Testis (tissue), 3 donors: ENCODE measurements around the gene TMEM100. TPM values are rescaled to one million over a fixed set of nuclear protein-coding genes. Genes with fewer than 3 reads are reported as not detected.
"Not testable (repeated sequence)": the region's sequence is repeated elsewhere in the genome, so short reads cannot be mapped to it uniquely, and the experiment has no call there.

Source experiments
- DNase-seq: peaks from one replicate; pipeline ENCODE4 v3.0.0-alpha.2; 2019
- H3K27ac ChIP-seq, 2 donors: fragments of 200-600 bp; sonication (generic); one replicate each; pipeline ENCODE4 v1.5.1; 2019
- H3K27me3 ChIP-seq: fragments of 200-600 bp; sonication (generic); one replicate; pipeline ENCODE4 v1.5.1; 2019
- H3K36me3 ChIP-seq: fragments of 200-600 bp; sonication (generic); one replicate; pipeline ENCODE4 v1.5.1; 2017; ENCODE audit warnings: low read depth; ENCODE audit errors: missing control alignments
- H3K4me1 ChIP-seq: fragments of 200-600 bp; sonication (generic); one replicate; pipeline ENCODE4 v1.5.1; 2019
- H3K4me3 ChIP-seq, 2 donors: fragments of 200-600 bp; sonication (generic); one replicate each; pipeline ENCODE4 v1.5.1; 2017 to 2019
- H3K9me3 ChIP-seq: fragments of 200-600 bp; sonication (generic); one replicate; pipeline ENCODE4 v1.5.1; 2017
- POLR2A ChIP-seq: fragments of 450-650 bp; IDR thresholded peaks from one replicate; pipeline ENCODE4 v1.6.1; 2017; ENCODE audit warnings: antibody characterized with exemption, mild to moderate bottlenecking, moderate library complexity
- WGBS, 2 donors: methylation state at CpG; one replicate each; pipeline ENCODE4 v1.1.5; 2018; 5-methylcytosine and 5-hydroxymethylcytosine counted together
- intact Hi-C: fragments of 100-400 bp; cut with DNase I; formaldehyde crosslinking; loops from one replicate; pipeline ENCODE4 v1.15.1; 2023; ENCODE audit warnings: low total_unique reads
- polyA plus RNA-seq: library from polyadenylated mRNA; stranded (reverse); fragments of 350-450 nt; fragmentation: Illumina TruSeq; extraction: RNeasy Lipid Tissue Mini Kit (QIAGEN cat#74804); gene quantifications from one replicate; pipeline ENCODE4 v1.2.3, GENCODE V29; 2014; ENCODE audit warnings: low read depth, low replicate concordance; ENCODE audit not compliant: insufficient read depth
- total RNA-seq, 2 donors: library from RNA; depleted of rRNA; stranded (reverse); fragments of >200 nt; gene quantifications; one replicate each; pipeline ENCODE4 v1.2.3, GENCODE V29; 2016
- TF ChIP-seq, protein P1 (sequence below), 3 experiments: fragments of 450-650 bp in 2 of 3; fragments of 200-600 bp in 1 of 3; sonication (generic) in 1 of 3; IDR thresholded peaks; one replicate each; pipeline ENCODE4 v1.5.1; 2016 to 2019; ENCODE audit warnings: antibody characterized with exemption in 3 of 3, mild to moderate bottlenecking in 2 of 3, moderate library complexity in 1 of 3

TMEM100 gene
- total and polyA plus RNA-seq, 3 donors from 2014 or later = 3.1 to 5.8 (median 4.4) TPM

DNA sequence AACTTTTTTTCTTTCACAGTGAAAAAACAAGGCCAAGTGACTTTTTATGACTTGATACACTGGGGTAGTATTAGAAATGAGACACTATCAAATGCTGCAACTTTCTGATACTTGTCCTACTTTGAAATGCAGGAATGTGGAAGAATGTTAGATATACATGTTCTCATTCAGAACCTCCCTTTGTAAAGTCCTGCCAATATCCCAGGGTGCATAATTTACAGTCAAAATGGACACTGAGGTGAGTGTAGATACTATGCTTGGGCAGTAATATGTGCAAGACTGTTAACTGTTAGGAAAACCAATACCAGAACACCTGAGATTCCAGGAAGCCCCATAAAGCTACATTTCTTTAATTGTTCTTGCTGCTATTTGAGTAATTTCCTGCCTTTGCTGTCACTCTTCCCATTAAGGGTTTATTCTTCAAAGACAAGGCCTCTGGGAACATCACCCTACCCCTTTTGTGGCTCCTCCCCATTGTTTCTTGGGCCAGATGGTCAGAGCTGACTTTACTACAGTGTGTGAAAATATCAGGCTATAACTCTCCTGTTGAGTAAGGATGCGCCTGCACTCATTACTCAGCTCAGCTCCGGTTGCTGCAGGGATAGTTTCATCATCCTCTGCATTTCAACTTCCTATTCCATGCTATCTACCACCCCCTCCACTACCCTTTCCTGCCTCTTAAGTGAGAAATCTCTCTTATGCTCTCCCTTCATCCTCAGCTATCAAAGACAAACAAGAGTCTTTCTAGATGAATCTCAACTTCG lies 48.7 kb downstream of the TMEM100 start:
- intact Hi-C loops = no loop called here
- Histone ChIP-seq H3K27me3 (no peaks in the 10 kb centered on the region), H3K4me1 (no peaks in the 10 kb centered on the region), H3K36me3 (no peaks in the 10 kb centered on the region), H3K4me3 (no peak overlapping the region), H3K9me3 (no peaks in the 10 kb centered on the region), H3K27ac (no peak overlapping the region)
- no peak for DNase-seq
- 84% methylated on average over 3 of the region's 3 CpGs for WGBS, 2 donors
- TF ChIP-seq, protein P1, sequence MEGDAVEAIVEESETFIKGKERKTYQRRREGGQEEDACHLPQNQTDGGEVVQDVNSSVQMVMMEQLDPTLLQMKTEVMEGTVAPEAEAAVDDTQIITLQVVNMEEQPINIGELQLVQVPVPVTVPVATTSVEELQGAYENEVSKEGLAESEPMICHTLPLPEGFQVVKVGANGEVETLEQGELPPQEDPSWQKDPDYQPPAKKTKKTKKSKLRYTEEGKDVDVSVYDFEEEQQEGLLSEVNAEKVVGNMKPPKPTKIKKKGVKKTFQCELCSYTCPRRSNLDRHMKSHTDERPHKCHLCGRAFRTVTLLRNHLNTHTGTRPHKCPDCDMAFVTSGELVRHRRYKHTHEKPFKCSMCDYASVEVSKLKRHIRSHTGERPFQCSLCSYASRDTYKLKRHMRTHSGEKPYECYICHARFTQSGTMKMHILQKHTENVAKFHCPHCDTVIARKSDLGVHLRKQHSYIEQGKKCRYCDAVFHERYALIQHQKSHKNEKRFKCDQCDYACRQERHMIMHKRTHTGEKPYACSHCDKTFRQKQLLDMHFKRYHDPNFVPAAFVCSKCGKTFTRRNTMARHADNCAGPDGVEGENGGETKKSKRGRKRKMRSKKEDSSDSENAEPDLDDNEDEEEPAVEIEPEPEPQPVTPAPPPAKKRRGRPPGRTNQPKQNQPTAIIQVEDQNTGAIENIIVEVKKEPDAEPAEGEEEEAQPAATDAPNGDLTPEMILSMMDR (IDR thresholded peaks at IDR 0.05) = no peak
- TF ChIP-seq POLR2A = no peak

DNA sequence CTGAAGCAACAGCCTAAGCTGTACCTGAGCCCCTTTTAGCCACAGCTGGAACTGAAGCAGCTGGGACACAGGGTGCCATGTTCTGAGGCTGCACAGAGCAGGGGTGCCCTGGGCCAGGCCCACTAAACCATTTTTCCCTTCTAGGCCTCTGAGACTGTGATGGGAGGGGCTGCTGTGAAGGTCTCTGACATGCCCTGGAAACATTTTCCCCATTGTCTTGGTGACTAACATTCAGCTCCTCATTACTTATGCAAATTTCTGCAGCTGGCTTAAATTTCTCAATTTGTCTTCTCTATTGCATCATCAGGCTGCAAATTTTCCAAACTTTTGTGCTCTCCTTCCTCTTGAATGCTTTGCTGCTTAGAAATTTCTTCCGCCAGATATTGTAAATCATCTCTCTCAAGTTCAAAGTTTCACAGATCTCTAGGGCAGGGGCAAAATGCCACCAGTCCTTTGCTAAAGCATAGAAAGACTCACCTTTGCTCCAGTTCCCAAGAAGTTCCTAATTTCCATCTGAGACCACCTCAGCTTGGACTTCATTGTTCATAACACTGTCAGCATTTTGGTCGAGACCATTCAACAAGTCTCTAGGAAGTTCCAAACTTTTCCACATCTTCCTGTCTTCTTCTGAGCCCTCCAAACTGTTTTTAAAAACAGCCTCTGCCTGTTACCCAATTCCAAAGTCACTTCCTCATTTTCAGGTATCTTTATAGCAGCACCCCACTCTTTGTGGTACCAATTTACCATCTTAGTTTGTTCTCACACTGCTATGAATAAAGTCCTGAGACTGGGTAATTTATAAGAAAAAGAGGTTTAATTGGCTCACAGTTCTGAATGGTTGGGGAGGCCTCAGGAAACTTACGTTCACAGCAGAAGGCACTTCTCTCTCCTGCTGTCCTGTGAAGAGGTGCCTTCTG lies 49.8 kb downstream of the TMEM100 start:
- no peaks in the 10 kb centered on the region for H3K9me3 ChIP-seq
- no peak for DNase-seq
- no peaks in the 10 kb centered on the region for H3K36me3 ChIP-seq
- H3K4me1 ChIP-seq = no peaks in the 10 kb centered on the region
- intact Hi-C loops = no loop called here
- H3K27me3 ChIP-seq = no peaks in the 10 kb centered on the region
- TF ChIP-seq POLR2A = no peak
- TF ChIP-seq, protein P1 (IDR thresholded peaks at IDR 0.05) = no peak
- no peak overlapping the region for H3K4me3 ChIP-seq
- 90 to 95% methylated on average over 3 of the region's 3 CpGs for WGBS, 2 donors
- H3K27ac ChIP-seq = no peak overlapping the region

DNA sequence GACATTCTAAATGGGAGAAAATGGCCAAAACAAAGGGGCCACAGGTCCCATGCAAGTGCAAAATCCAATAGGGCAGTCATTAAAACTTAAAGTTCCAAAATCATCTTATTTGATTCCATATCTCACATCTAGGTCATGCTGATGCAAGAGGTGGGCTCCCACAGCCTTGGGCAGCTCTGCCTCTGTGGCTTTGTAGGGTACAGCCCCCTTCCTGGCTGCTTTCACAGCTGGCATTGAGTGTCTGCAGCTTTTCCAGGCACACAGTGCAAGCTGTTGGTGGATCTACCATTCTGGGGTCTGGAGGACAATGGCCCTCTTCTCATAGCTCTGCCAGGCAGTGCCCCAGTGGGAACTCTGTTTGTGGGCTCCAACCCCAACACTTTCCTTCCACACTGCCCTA lies 50.7 kb downstream of the TMEM100 start:
- not testable (repeated sequence) for H3K27ac ChIP-seq

More for the DNA sequence above, 50.7 kb downstream of the TMEM100 start:
- DNase-seq, intact Hi-C loops, H3K36me3 ChIP-seq, H3K4me3 ChIP-seq, H3K9me3 ChIP-seq, H3K27me3 ChIP-seq, H3K4me1 ChIP-seq: not testable (repeated sequence)

Other genes starting within 250 kb of the TMEM100 start
- 1 to 10 TPM in 1 of 2 donors, under 1 TPM in 1; 0.55 to 9.5 TPM for gene SMIM36, start 211.4 kb downstream of the TMEM100 start, total RNA-seq
- gene SMIM36, start 211.4 kb downstream of the TMEM100 start, polyA plus RNA-seq = 26.0 TPM
- gene PCTP, start 28.2 kb upstream of the TMEM100 start, total RNA-seq = 10 to 100 TPM; 22.6 to 24.0 TPM
- 32.0 TPM for gene PCTP, start 28.2 kb upstream of the TMEM100 start, polyA plus RNA-seq